ENCODE data around the gene DUOXA1.

DNA sequence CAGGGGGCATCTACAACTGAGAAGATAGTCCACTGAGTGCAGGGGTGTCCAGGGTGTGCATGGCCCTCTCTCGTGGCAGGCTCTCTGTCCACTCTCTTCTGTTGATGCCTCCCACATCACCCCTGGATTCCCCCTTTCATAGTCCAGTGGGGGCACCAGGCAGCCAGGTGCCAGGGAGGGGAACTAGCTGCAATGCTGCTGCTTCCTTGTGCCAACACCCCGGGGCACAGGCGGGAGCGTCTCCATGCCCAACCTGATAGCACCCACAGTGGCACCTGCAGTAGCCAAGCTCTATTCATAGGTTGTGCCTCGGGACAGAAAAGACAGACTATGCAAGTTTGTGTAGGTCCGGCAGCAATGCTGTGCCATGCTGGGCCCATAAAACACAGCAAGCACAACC is 27.5 kb downstream of the DUOXA1 start:
- TF ChIP-seq, protein P1, sequence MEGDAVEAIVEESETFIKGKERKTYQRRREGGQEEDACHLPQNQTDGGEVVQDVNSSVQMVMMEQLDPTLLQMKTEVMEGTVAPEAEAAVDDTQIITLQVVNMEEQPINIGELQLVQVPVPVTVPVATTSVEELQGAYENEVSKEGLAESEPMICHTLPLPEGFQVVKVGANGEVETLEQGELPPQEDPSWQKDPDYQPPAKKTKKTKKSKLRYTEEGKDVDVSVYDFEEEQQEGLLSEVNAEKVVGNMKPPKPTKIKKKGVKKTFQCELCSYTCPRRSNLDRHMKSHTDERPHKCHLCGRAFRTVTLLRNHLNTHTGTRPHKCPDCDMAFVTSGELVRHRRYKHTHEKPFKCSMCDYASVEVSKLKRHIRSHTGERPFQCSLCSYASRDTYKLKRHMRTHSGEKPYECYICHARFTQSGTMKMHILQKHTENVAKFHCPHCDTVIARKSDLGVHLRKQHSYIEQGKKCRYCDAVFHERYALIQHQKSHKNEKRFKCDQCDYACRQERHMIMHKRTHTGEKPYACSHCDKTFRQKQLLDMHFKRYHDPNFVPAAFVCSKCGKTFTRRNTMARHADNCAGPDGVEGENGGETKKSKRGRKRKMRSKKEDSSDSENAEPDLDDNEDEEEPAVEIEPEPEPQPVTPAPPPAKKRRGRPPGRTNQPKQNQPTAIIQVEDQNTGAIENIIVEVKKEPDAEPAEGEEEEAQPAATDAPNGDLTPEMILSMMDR (optimal IDR thresholded peaks at IDR 0.05 in 1 of 3, IDR thresholded peaks at IDR 0.05 in 1 of 3, conservative IDR thresholded peaks at IDR 0.05 in 1 of 3; ENCODE audit: extremely low read depth in 1 of 3, insufficient read depth in 2 of 3, low read length in 3 of 3): no peak
- no peak for TF ChIP-seq EZH2 (IDR thresholded peaks at IDR 0.05; ENCODE audit: low read length)

All from keratinocyte (primary cell).